NCI-H526 treated with DMSO at 0.1 percent for 48 hours (cell line): ENCODE data around the gene CYBC1.
"Not testable (repeated sequence)": the region's sequence is repeated elsewhere in the genome, so short reads cannot be mapped to it uniquely, and the experiment has no call there.

Experiments used
- DNase-seq: peaks from one replicate; lab custom pipeline; 2025; lab: John Stamatoyannopoulos, UW

CYBC1 gene

GRCh38 chr17:82434216-82434565 is 16.4 kb downstream of the CYBC1 start:
- no peak for DNase-seq

GRCh38 chr17:82433560-82434215 is 16.9 kb downstream of the CYBC1 start:
- DNase-seq, result no peak

GRCh38 chr17:82432017-82432416 is 18.5 kb downstream of the CYBC1 start:
- DNase-seq, result no peak

GRCh38 chr17:82429824-82430223 is 20.7 kb downstream of the CYBC1 start:
- DNase-seq, result no peak

- no peak for DNase-seq
Measured at GRCh38 chr17:82428546-82428945, 22.0 kb downstream of the CYBC1 start.

GRCh38 chr17:82424863-82425159 is 25.7 kb downstream of the CYBC1 start:
- no peak for DNase-seq

GRCh38 chr17:82424001-82424862 is 26.3 kb downstream of the CYBC1 start:
- DNase-seq, result peak; percentile 37

GRCh38 chr17:82419540-82419939 is 31.0 kb downstream of the CYBC1 start:
- DNase-seq, result no peak

- peak; percentile 85 for DNase-seq
Measured at GRCh38 chr17:82418001-82418986, 32.3 kb downstream of the CYBC1 start, which contains the start of the genes HEXD and OGFOD3. Gene HEXD, plus strand, starts transcription at chr17:82418347. Its CDS starts 1,453 bp downstream, at chr17:82419800. Gene OGFOD3, minus strand, starts transcription at chr17:82418586. Its CDS starts 101 bp downstream, at chr17:82418485.

GRCh38 chr17:82416771-82417170 is 33.8 kb downstream of the CYBC1 start:
- no peak for DNase-seq

GRCh38 chr17:82416264-82416663 is 34.3 kb downstream of the CYBC1 start:
- no peak for DNase-seq

GRCh38 chr17:82415786-82416185 is 34.8 kb downstream of the CYBC1 start:
- DNase-seq, result no peak

GRCh38 chr17:82415336-82415735 is 35.2 kb downstream of the CYBC1 start:
- DNase-seq, result no peak

GRCh38 chr17:82414548-82415281 is 35.8 kb downstream of the CYBC1 start:
- DNase-seq, result peak; percentile 17

GRCh38 chr17:82412535-82413520 is 37.7 kb downstream of the CYBC1 start:
- DNase-seq, result no peak

- not testable (repeated sequence) for DNase-seq
Measured at GRCh38 chr17:82412081-82412480, 38.5 kb downstream of the CYBC1 start.

- no peak for DNase-seq
Measured at GRCh38 chr17:82411396-82412053, 39.0 kb downstream of the CYBC1 start.

GRCh38 chr17:82410014-82410716 is 40.4 kb downstream of the CYBC1 start:
- DNase-seq, result no peak

- DNase-seq, result no peak
Measured at GRCh38 chr17:82408938-82409318, 41.6 kb downstream of the CYBC1 start.
